KOPT-K1 (cell line): ENCODE measurements around the gene SPSB3.

Experiments used
- H3K27ac ChIP-seq: fragments of 200-600 bp; sonication (generic); 2 replicates; pipeline ENCODE4 v1.5.1; 2016; ENCODE audit warnings: antibody characterized with exemption, mild to moderate bottlenecking, low read depth, low read length; ENCODE audit not compliant: poor library complexity, severe bottlenecking
- H3K36me3 ChIP-seq: fragments of 200-600 bp; sonication (generic); 2 replicates; pipeline ENCODE4 v1.5.1; 2017; ENCODE audit warnings: antibody characterized with exemption, mild to moderate bottlenecking, low read length, moderate library complexity; ENCODE audit not compliant: insufficient read depth
- H3K9me3 ChIP-seq: fragments of 200-600 bp; sonication (generic); 2 replicates; pipeline ENCODE4 v1.5.1; 2017; ENCODE audit warnings: antibody characterized with exemption, low read length, mild to moderate bottlenecking; ENCODE audit not compliant: insufficient read depth, poor library complexity, severe bottlenecking

The SPSB3 gene

GRCh38 chr16:1820096-1820945, 38.0 kb upstream of the SPSB3 start:
- peaks cover 24% of the 10 kb centered on the region for H3K36me3 ChIP-seq
- no peak overlapping the region for H3K27ac ChIP-seq
- H3K9me3 ChIP-seq, result no peaks in the 10 kb centered on the region

- no peaks in the 10 kb centered on the region for H3K9me3 ChIP-seq
- H3K27ac ChIP-seq, result no peak overlapping the region
- peaks cover 24% of the 10 kb centered on the region for H3K36me3 ChIP-seq
These were observed 37.2 kb upstream of the SPSB3 start for GRCh38 chr16:1819611-1820010.

- peaks cover 27% of the 10 kb centered on the region for H3K36me3 ChIP-seq
These were observed 36.6 kb upstream of the SPSB3 start for GRCh38 chr16:1818873-1819525.

GRCh38 chr16:1818204-1818872, 36.0 kb upstream of the SPSB3 start:
- Histone ChIP-seq H3K36me3 (peaks cover 33% of the 10 kb centered on the region), H3K9me3 (no peaks in the 10 kb centered on the region), H3K27ac (no peak overlapping the region)

More at GRCh38 chr16:1818873-1819525, 36.6 kb upstream of the SPSB3 start:
- H3K9me3 ChIP-seq, result no peaks in the 10 kb centered on the region
- H3K27ac ChIP-seq, result no peak overlapping the region

GRCh38 chr16:1817716-1818115, 35.3 kb upstream of the SPSB3 start:
- H3K27ac ChIP-seq, result no peak overlapping the region
- peaks cover 32% of the 10 kb centered on the region for H3K36me3 ChIP-seq
- no peaks in the 10 kb centered on the region for H3K9me3 ChIP-seq

GRCh38 chr16:1817276-1817589, 34.9 kb upstream of the SPSB3 start:
- H3K36me3 ChIP-seq, result peaks cover 28% of the 10 kb centered on the region
- no peak overlapping the region for H3K27ac ChIP-seq
- H3K9me3 ChIP-seq, result no peaks in the 10 kb centered on the region

- H3K27ac ChIP-seq, result no peak overlapping the region
These were observed 34.3 kb upstream of the SPSB3 start for GRCh38 chr16:1816396-1817275.

GRCh38 chr16:1815461-1815860, 33.1 kb upstream of the SPSB3 start:
- H3K36me3 ChIP-seq, result peaks cover 20% of the 10 kb centered on the region
- no peak overlapping the region for H3K27ac ChIP-seq
- no peaks in the 10 kb centered on the region for H3K9me3 ChIP-seq

More at GRCh38 chr16:1816396-1817275, 34.3 kb upstream of the SPSB3 start:
- no peaks in the 10 kb centered on the region for H3K9me3 ChIP-seq
- H3K36me3 ChIP-seq, result peaks cover 22% of the 10 kb centered on the region

- H3K27ac ChIP-seq, result no peak overlapping the region
- H3K9me3 ChIP-seq, result no peaks in the 10 kb centered on the region
- peaks cover 38% of the 10 kb centered on the region for H3K36me3 ChIP-seq
These were observed 30.4 kb upstream of the SPSB3 start for GRCh38 chr16:1812732-1813163.

- Histone ChIP-seq H3K27ac (no peak overlapping the region), H3K9me3 (no peaks in the 10 kb centered on the region), H3K36me3 (peaks cover 41% of the 10 kb centered on the region; the same call in 1 of the 2 replicates)
These were observed 28.2 kb upstream of the SPSB3 start for GRCh38 chr16:1810536-1810935.

GRCh38 chr16:1810106-1810505, 27.7 kb upstream of the SPSB3 start:
- Histone ChIP-seq H3K9me3 (no peaks in the 10 kb centered on the region), H3K27ac (no peak overlapping the region), H3K36me3 (peaks cover 41% of the 10 kb centered on the region; the same call in 1 of the 2 replicates)

GRCh38 chr16:1809281-1809801, 27.0 kb upstream of the SPSB3 start:
- H3K9me3 ChIP-seq, result no peaks in the 10 kb centered on the region
- peaks cover 41% of the 10 kb centered on the region; the same call in 1 of the 2 replicates for H3K36me3 ChIP-seq
- no peak overlapping the region for H3K27ac ChIP-seq

GRCh38 chr16:1808691-1809090, 26.3 kb upstream of the SPSB3 start:
- H3K27ac ChIP-seq, result no peak overlapping the region
- no peaks in the 10 kb centered on the region for H3K9me3 ChIP-seq
- peaks cover 35% of the 10 kb centered on the region; the same call in 1 of the 2 replicates for H3K36me3 ChIP-seq

GRCh38 chr16:1807626-1808025, 25.3 kb upstream of the SPSB3 start:
- H3K27ac ChIP-seq, result no peak overlapping the region
- H3K9me3 ChIP-seq, result no peaks in the 10 kb centered on the region
- peaks cover 31% of the 10 kb centered on the region; the same call in 1 of the 2 replicates for H3K36me3 ChIP-seq
